Esophagus muscularis mucosa (tissue), 4 donors: ENCODE data around the gene CAMK2N2. TPM values are rescaled to one million over a fixed set of nuclear protein-coding genes. Genes with fewer than 3 reads are reported as not detected.

Source experiments
- DNase-seq: peaks from one replicate; pipeline ENCODE4 v3.0.0-alpha.2; 2017; ENCODE audit errors: extremely low spot score
- H3K27ac ChIP-seq, 4 donors: fragments of 200-600 bp; sonication (generic); replicated peaks in 1 of 4; 1 replicate in 3 of 4; 2 replicates in 1 of 4; pipeline ENCODE4 v1.5.1; 2016 to 2019; ENCODE audit warnings: mild to moderate bottlenecking in 1 of 4
- H3K27me3 ChIP-seq, 4 donors: fragments of 200-600 bp; sonication (generic); one replicate each; pipeline versions ENCODE4 v1.5.1 to v1.6.0; 2016 to 2019
- H3K36me3 ChIP-seq, 4 donors: fragments of 200-600 bp; sonication (generic); one replicate each; pipeline ENCODE4 v1.5.1; 2016 to 2019
- H3K4me1 ChIP-seq, 4 donors: fragments of 200-600 bp; sonication (generic); one replicate each; pipeline ENCODE4 v1.5.1; 2016 to 2019
- H3K4me3 ChIP-seq, 4 donors: fragments of 200-600 bp; sonication (generic); 1 replicate in 2 of 4; 2 replicates in 2 of 4; pipeline ENCODE4 v1.5.1; 2016 to 2019; ENCODE audit warnings: mild to moderate bottlenecking in 4 of 4, moderate library complexity in 1 of 4
- H3K9me3 ChIP-seq, 4 donors: fragments of 200-600 bp; sonication (generic); 1 replicate in 3 of 4; 2 replicates in 1 of 4; pipeline ENCODE4 v1.5.1; 2016 to 2019
- EP300 ChIP-seq: sonication (generic); formaldehyde crosslinking; IDR thresholded peaks from one replicate; pipeline ENCODE4 v1.6.1; 2017; ENCODE audit warnings: antibody characterized with exemption
- POLR2A ChIP-seq: fragments of 450-650 bp; IDR thresholded peaks from one replicate; pipeline ENCODE4 v1.6.1; 2017; ENCODE audit warnings: antibody characterized with exemption, moderate library complexity, mild to moderate bottlenecking, low read depth
- POLR2AphosphoS5 ChIP-seq, 2 donors: sonication (generic); formaldehyde crosslinking; IDR thresholded peaks; one replicate each; pipeline ENCODE4 v1.6.1; 2017; ENCODE audit warnings: antibody characterized with exemption in 2 of 2
- WGBS: methylation state at CpG from one replicate; pipeline ENCODE4 v1.1.5; 2018; 5-methylcytosine and 5-hydroxymethylcytosine counted together
- intact Hi-C: fragments of 100-400 bp; cut with DNase I; formaldehyde crosslinking; loops from one replicate; pipeline ENCODE4 v1.15.1; 2023
- total RNA-seq, 4 donors: library from RNA; depleted of rRNA; stranded (reverse); fragments of >200 nt; gene quantifications; one replicate each; pipeline versions ENCODE4 v1.1.0 to v1.2.1, GENCODE V29; 2016
- TF ChIP-seq, protein P1 (sequence below), 3 experiments: fragments of 200-600 bp in 2 of 3; fragments of 450-650 bp in 1 of 3; sonication (generic) in 2 of 3; IDR thresholded peaks; one replicate each; pipeline ENCODE4 v1.5.1; 2017 to 2019; ENCODE audit warnings: antibody characterized with exemption in 3 of 3, mild to moderate bottlenecking in 2 of 3, moderate library complexity in 1 of 3

CAMK2N2 gene
- total RNA-seq, 4 donors from 2014 or later = not detected

DNA sequence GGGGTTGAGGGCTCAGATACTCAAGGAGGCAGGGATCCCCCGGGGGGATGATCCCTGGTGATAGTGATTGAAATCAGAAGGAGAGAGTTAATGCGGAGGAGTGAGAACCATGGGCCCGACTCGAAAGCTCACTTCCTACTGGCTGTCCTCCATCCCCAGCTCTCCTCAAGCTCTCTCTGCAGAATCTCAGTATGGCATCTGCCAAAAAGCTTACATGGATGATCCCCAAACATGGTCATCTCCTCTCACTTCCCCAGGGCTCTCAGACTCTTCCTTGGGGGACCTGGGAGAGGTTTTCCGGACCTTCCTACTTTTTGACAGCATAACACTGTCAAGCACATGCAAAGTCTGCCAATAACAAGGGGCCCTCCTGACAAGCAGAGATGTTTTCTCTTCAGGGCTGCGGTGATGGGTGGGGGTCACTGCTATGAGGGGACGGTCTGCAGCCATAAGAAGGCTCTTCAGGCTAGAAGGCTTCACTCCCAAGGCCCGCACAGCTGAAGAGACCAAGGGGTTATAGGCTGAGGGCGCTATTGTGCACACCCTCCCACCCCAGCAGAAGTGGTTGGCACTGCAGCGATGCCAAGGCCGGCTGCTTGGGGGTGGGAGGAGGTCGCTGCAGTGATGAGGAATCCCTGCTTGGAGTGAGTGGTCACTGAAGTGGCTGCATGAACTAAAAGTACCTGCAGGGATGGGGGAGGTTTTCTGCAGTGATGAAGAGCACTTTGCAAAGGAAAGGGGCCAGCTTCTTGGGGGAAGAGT lies 32.8 kb downstream of the CAMK2N2 start:
- 39% methylated on average over 12 of the region's 12 CpGs for WGBS
- TF ChIP-seq POLR2A (no peak), POLR2AphosphoS5 (IDR thresholded peaks at IDR 0.05) (no peak), EP300 (no peak)
- H3K27me3 ChIP-seq = peaks cover 4 to 88% (median 31%) of the 10 kb centered on the region in 4 donors
- no peaks in the 10 kb centered on the region for H3K9me3 ChIP-seq
- peak overlapping the region; percentile 52 to 65 (median 56) for H3K4me3 ChIP-seq
- H3K27ac ChIP-seq = no peak overlapping the region
- DNase-seq = no peak
- no peaks in the 10 kb centered on the region for H3K36me3 ChIP-seq
- intact Hi-C loops = no loop called here
- H3K4me1 ChIP-seq = peaks cover 23 to 30% (median 26%) of the 10 kb centered on the region in 4 donors

DNA sequence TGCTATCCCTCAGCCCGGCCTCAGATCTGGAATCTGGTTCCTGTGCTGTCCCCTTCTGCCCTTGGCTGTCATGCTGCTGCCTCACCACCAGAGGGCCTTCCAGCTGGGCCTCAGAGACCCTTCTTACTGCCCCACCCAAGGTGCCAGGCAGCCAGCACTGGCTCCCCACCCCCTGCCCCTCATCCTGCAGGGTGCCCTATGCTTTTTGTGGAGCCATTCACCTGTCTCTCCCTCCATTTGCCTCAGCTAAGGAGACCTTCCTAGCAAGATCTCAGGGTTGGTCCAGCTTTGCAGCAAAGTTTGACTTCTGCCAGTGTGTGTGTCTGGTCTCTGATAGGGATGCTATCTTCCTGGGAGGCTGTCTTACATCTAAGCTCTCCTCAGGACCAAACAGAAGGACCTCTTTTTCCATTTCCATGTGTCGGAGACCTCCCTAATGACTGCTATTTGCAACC lies 33.8 kb downstream of the CAMK2N2 start:
- Histone ChIP-seq H3K4me3 (no peak overlapping the region), H3K27me3 (peaks cover 4 to 86% (median 31%) of the 10 kb centered on the region in 4 donors), H3K27ac (no peak overlapping the region), H3K4me1 (peaks cover 23 to 30% (median 26%) of the 10 kb centered on the region in 4 donors), H3K9me3 (no peaks in the 10 kb centered on the region), H3K36me3 (no peaks in the 10 kb centered on the region)
- no peak for DNase-seq
- TF ChIP-seq POLR2AphosphoS5 (IDR thresholded peaks at IDR 0.05) = no peak
- TF ChIP-seq, protein P1, sequence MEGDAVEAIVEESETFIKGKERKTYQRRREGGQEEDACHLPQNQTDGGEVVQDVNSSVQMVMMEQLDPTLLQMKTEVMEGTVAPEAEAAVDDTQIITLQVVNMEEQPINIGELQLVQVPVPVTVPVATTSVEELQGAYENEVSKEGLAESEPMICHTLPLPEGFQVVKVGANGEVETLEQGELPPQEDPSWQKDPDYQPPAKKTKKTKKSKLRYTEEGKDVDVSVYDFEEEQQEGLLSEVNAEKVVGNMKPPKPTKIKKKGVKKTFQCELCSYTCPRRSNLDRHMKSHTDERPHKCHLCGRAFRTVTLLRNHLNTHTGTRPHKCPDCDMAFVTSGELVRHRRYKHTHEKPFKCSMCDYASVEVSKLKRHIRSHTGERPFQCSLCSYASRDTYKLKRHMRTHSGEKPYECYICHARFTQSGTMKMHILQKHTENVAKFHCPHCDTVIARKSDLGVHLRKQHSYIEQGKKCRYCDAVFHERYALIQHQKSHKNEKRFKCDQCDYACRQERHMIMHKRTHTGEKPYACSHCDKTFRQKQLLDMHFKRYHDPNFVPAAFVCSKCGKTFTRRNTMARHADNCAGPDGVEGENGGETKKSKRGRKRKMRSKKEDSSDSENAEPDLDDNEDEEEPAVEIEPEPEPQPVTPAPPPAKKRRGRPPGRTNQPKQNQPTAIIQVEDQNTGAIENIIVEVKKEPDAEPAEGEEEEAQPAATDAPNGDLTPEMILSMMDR (IDR thresholded peaks at IDR 0.05) = peak; percentile 49 to 79 (median 57)
- WGBS = 68% methylated on average over 2 of the region's 2 CpGs
- intact Hi-C loops = no loop called here

DNA sequence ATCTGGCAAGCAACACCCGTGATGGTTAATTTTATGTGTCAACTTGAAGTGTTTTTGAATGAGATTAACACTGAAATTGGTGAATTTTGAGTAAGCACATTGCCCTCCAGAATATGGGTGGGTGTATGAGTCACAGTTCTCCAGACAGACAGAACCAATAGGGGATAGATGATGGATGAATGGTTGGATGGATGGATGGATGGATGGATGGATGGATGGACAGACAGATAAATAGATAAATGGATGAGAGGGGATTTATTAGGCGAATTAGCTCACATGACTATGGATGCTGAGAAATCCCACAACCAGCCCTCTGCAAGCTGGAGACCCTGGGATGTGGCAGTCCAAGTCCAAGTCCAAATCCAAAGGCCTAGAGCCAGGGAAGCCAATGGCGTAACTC lies 37.4 kb downstream of the CAMK2N2 start:
- Histone ChIP-seq H3K4me1 (peaks cover 2 to 8% (median 4%) of the 10 kb centered on the region in 4 donors), H3K9me3 (no peaks in the 10 kb centered on the region), H3K4me3 (no peak overlapping the region), H3K27me3 (peaks cover 0 to 70% (median 8%) of the 10 kb centered on the region in 4 donors), H3K36me3 (no peaks in the 10 kb centered on the region), H3K27ac (no peak overlapping the region)
- TF ChIP-seq, protein P1 (IDR thresholded peaks at IDR 0.05) = no peak
- TF ChIP-seq POLR2AphosphoS5 (IDR thresholded peaks at IDR 0.05) (no peak), EP300 (no peak), POLR2A (no peak)
- 76% methylated on average over 3 of the region's 3 CpGs for WGBS
- DNase-seq = no peak
- intact Hi-C loops = no loop called here

DNA sequence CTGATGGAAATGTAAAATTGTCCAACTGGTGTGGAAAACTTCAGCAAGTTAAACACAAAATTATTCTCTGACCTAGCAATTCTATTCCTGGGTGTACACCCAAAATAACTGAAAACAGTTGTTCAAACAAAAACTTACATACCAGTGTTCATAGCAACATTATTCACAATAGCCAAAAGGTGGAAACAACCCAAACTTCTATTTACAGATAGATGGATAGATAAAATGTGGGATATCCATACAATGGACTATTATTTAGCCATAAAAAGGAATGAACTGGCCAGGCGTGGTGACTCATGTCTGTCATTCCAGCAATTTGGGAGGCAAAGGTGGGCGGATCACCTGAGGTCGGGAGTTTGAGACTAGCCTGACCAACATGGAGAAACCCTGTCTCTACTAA lies 38.8 kb downstream of the CAMK2N2 start:
- WGBS = 85% methylated on average over 3 of the region's 3 CpGs
- no peaks in the 10 kb centered on the region for H3K9me3 ChIP-seq
- H3K4me3 ChIP-seq = no peak overlapping the region
- TF ChIP-seq EP300 (no peak), POLR2AphosphoS5 (IDR thresholded peaks at IDR 0.05) (no peak), POLR2A (no peak)
- TF ChIP-seq, protein P1 (IDR thresholded peaks at IDR 0.05) = no peak
- H3K27me3 ChIP-seq = peaks cover 0 to 64% (median 2%) of the 10 kb centered on the region in 4 donors
- no peaks in the 10 kb centered on the region for H3K36me3 ChIP-seq
- intact Hi-C loops = no loop called here
- no peak overlapping the region for H3K27ac ChIP-seq
- no peaks in the 10 kb centered on the region for H3K4me1 ChIP-seq
- DNase-seq = no peak

DNA sequence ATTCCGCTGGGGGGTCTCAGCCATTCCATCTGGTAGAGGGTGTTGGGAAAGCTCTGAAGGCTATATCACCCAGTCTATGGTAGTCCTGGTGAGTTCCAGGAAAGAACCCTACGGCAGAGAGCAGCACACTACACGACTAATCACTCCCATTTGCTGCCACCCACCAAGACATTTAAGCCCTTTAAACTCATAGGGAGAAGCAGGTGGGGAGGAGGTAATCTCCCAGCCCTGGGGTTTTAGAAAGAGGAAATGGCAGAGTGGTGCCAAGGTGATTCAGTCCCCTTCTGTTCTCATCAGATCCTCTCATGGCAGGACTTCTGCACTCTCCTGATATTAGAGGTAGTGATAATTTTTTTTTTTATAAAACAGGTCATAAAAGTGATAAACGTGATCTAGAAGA lies 42.5 kb downstream of the CAMK2N2 start:
- WGBS = 66% methylated on average over 4 of the region's 4 CpGs
- Histone ChIP-seq H3K27me3 (peaks cover 0 to 34% (median 0%) of the 10 kb centered on the region in 4 donors), H3K36me3 (no peaks in the 10 kb centered on the region), H3K27ac (no peak overlapping the region), H3K4me3 (no peak overlapping the region), H3K9me3 (no peaks in the 10 kb centered on the region), H3K4me1 (no peaks in the 10 kb centered on the region)
- intact Hi-C loops = no loop called here
- DNase-seq = no peak
- no peak for TF ChIP-seq POLR2A
- no peak for TF ChIP-seq EP300
- TF ChIP-seq, protein P1 (IDR thresholded peaks at IDR 0.05) = no peak
- no peak for TF ChIP-seq POLR2AphosphoS5 (IDR thresholded peaks at IDR 0.05)
